SK-N-SH (cell line): ENCODE results near the gene DNAJC4. TPM values are rescaled to one million over a fixed set of nuclear protein-coding genes. Genes with fewer than 3 reads are reported as not detected.

Source experiments
- CTCF ChIA-PET: fragments of 300-600, 350-600 bp; formaldehyde crosslinking; extraction: SDS; loops from one replicate; lab custom pipeline; 2021; lab: Yijun Ruan, JAX
- POLR2A ChIA-PET: fragments of 350-600 bp; sonication (Branson Sonifier 250); formaldehyde crosslinking; extraction: SDS; loops from one replicate; lab custom pipeline; 2020; ENCODE audit warnings: antibody characterized with exemption, inconsistent platforms; lab: Yijun Ruan, JAX
- DNase-seq: peaks from one replicate; pipeline ENCODE4 v3.0.0; 2012
- H2AFZ ChIP-seq: fragments of 200-600 bp; sonication (generic); 2 replicates; pipeline ENCODE4 v1.8.1; 2016; ENCODE audit warnings: antibody characterized with exemption, mild to moderate bottlenecking, low read depth
- H3F3A ChIP-seq: fragments of 200-600 bp; sonication (generic); replicated peaks from 2 replicates; pipeline ENCODE3; 2016; ENCODE audit warnings: antibody characterized with exemption, mild to moderate bottlenecking; ENCODE audit not compliant: insufficient read depth
- H3K27ac ChIP-seq, 2 experiments: fragments of 200-500 bp in 1 of 2; fragments of 200-600 bp in 1 of 2; sonication (Bioruptor generic) in 1 of 2; sonication (generic), shearing (Covaris generic) in 1 of 2; 2 replicates each; pipeline versions ENCODE4 v1.5.1 to v1.6.1; 2014 to 2016; ENCODE audit warnings: low read depth in 2 of 2, inconsistent platforms in 1 of 2, low read length in 1 of 2, mild to moderate bottlenecking in 1 of 2, mixed read lengths in 1 of 2
- H3K27me3 ChIP-seq: fragments of 200-600 bp; sonication (generic), shearing (Covaris generic); 2 replicates; pipeline ENCODE4 v1.6.1; 2016; ENCODE audit warnings: mixed run types; ENCODE audit not compliant: insufficient read depth
- H3K36me3 ChIP-seq, 2 experiments: fragments of 200-500 bp in 1 of 2; fragments of 200-600 bp in 1 of 2; sonication (Bioruptor generic) in 1 of 2; sonication (generic) in 1 of 2; replicated peaks in 1 of 2; 2 replicates each; pipeline versions ENCODE3 to v1.5.1; 2014 to 2016; ENCODE audit warnings: low read length in 1 of 2, mild to moderate bottlenecking in 1 of 2; ENCODE audit not compliant: insufficient read depth in 2 of 2, control insufficient read depth in 1 of 2
- H3K4me1 ChIP-seq, 2 experiments: fragments of 200-500 bp in 1 of 2; fragments of 200-600 bp in 1 of 2; sonication (Bioruptor generic) in 1 of 2; sonication (generic), shearing (Covaris generic) in 1 of 2; 2 replicates each; pipeline versions ENCODE4 v1.5.1 to v1.6.1; 2014 to 2016; ENCODE audit warnings: low read depth in 1 of 2, low read length in 1 of 2, mixed run types in 1 of 2; ENCODE audit not compliant: insufficient read depth in 2 of 2, control insufficient read depth in 1 of 2
- H3K4me2 ChIP-seq: fragments of 200-600 bp; sonication (generic), shearing (Covaris generic); 2 replicates; pipeline ENCODE4 v1.6.1; 2017; ENCODE audit warnings: mixed run types
- H3K4me3 ChIP-seq, 2 experiments: fragments of 200-500 bp in 1 of 2; fragments of 200-600 bp in 1 of 2; sonication (Bioruptor generic) in 1 of 2; sonication (generic), shearing (Covaris generic) in 1 of 2; 2 replicates each; pipeline versions ENCODE4 v1.5.1 to v1.8.1; 2014 to 2016; ENCODE audit warnings: low read depth in 2 of 2, inconsistent platforms in 1 of 2, low read length in 1 of 2, mild to moderate bottlenecking in 1 of 2, mixed read lengths in 1 of 2, moderate library complexity in 1 of 2
- H3K79me2 ChIP-seq: fragments of 200-600 bp; sonication (generic); 2 replicates; pipeline ENCODE4 v1.8.1; 2017; ENCODE audit warnings: mild to moderate bottlenecking; ENCODE audit not compliant: insufficient read depth
- H3K9ac ChIP-seq: fragments of 200-600 bp; sonication (generic); 2 replicates; pipeline ENCODE4 v1.6.1; 2017; ENCODE audit warnings: mixed run types
- H3K9me2 ChIP-seq: fragments of 200-600 bp; sonication (generic); 2 replicates; pipeline ENCODE4 v1.6.1; 2017; ENCODE audit warnings: mixed run types
- H3K9me3 ChIP-seq: fragments of 200-600 bp; sonication (generic); 2 replicates; pipeline ENCODE4 v1.6.1; 2017; ENCODE audit warnings: mixed run types, mild to moderate bottlenecking, moderate library complexity
- H4K20me1 ChIP-seq: fragments of 200-600 bp; sonication (generic); 2 replicates; pipeline ENCODE4 v1.6.1; 2017; ENCODE audit warnings: mild to moderate bottlenecking, mixed run types; ENCODE audit not compliant: insufficient read depth
- CHD2 ChIP-seq: fragments of 150-350 bp; IDR thresholded peaks from 2 replicates; pipeline ENCODE4 v1.6.1; 2018; ENCODE audit warnings: low read length; ENCODE audit not compliant: partially characterized antibody
- EP300 ChIP-seq, 2 experiments: IDR thresholded peaks; 2 replicates each; pipeline versions ENCODE4 v1.4.0 to v1.6.1; 2012; ENCODE audit warnings: borderline replicate concordance in 1 of 2, low read depth in 1 of 2, low read length in 1 of 2
- EZH2phosphoT487 ChIP-seq: fragments of 200-600 bp; sonication (generic); IDR thresholded peaks from 2 replicates; pipeline ENCODE4 v1.6.1; 2017; ENCODE audit warnings: low read depth, mixed run types, mild to moderate bottlenecking, antibody characterized with exemption, moderate library complexity, borderline replicate concordance
- FOSL2 ChIP-seq: IDR thresholded peaks from 2 replicates; pipeline ENCODE4 v1.4.0; 2012; ENCODE audit warnings: low read depth, mild to moderate bottlenecking, moderate library complexity, borderline replicate concordance
- FOXJ3 ChIP-seq: sonication (generic); formaldehyde crosslinking; IDR thresholded peaks from 2 replicates; pipeline ENCODE4 v1.5.1; 2020; ENCODE audit warnings: mild to moderate bottlenecking, missing genetic modification reagents
- GABPA ChIP-seq: IDR thresholded peaks from 2 replicates; pipeline ENCODE4 v1.4.0; 2012; ENCODE audit warnings: low read depth, mild to moderate bottlenecking
- GATA2 ChIP-seq: sonication (generic); formaldehyde crosslinking; IDR thresholded peaks from 2 replicates; pipeline ENCODE4 v1.5.0; 2020; ENCODE audit warnings: mild to moderate bottlenecking, missing genetic modification reagents
- MEF2A ChIP-seq: IDR thresholded peaks from 2 replicates; pipeline ENCODE4 v1.4.0; 2012; ENCODE audit warnings: low read depth, borderline replicate concordance
- MXI1 ChIP-seq: IDR thresholded peaks from 2 replicates; pipeline ENCODE4 v1.6.1; 2012; ENCODE audit warnings: mild to moderate bottlenecking, low read depth, low read length, improper control_type of control experiment
- NFIC ChIP-seq: IDR thresholded peaks from 2 replicates; pipeline ENCODE4 v1.4.0; 2012; ENCODE audit warnings: borderline replicate concordance
- NRF1 ChIP-seq: IDR thresholded peaks from 2 replicates; pipeline ENCODE4 v1.6.1; 2012; ENCODE audit warnings: low read depth, mild to moderate bottlenecking, low read length
- RAD21 ChIP-seq: IDR thresholded peaks from 2 replicates; pipeline ENCODE4 v1.6.1; 2012; ENCODE audit warnings: mild to moderate bottlenecking, low read length
- REST ChIP-seq: IDR thresholded peaks from 2 replicates; pipeline ENCODE4 v1.6.1; 2012; ENCODE audit warnings: mild to moderate bottlenecking, low read depth, low read length, moderate library complexity
- RFX5 ChIP-seq: IDR thresholded peaks from 2 replicates; pipeline ENCODE4 v1.6.1; 2012; ENCODE audit warnings: mild to moderate bottlenecking, improper control_type of control experiment, low read length
- SIN3A ChIP-seq: IDR thresholded peaks from 2 replicates; pipeline ENCODE4 v1.6.1; 2012; ENCODE audit warnings: low read depth, mild to moderate bottlenecking, low read length, moderate library complexity, borderline replicate concordance
- SMC3 ChIP-seq: IDR thresholded peaks from 2 replicates; pipeline ENCODE4 v1.6.1; 2012; ENCODE audit warnings: low read depth, low read length, improper control_type of control experiment
- TAF1 ChIP-seq: IDR thresholded peaks from 2 replicates; pipeline ENCODE4 v1.6.1; 2012; ENCODE audit warnings: low read depth, mild to moderate bottlenecking, low read length, moderate library complexity, borderline replicate concordance
- TEAD4 ChIP-seq: IDR thresholded peaks from 2 replicates; pipeline ENCODE4 v1.4.0; 2012; ENCODE audit warnings: mild to moderate bottlenecking, borderline replicate concordance; ENCODE audit not compliant: insufficient read depth
- WGBS: methylation state at CpG from one replicate; pipeline ENCODE4 v1.1.6; 2017; ENCODE audit warnings: low lambda C conversion rate; 5-methylcytosine and 5-hydroxymethylcytosine counted together
- polyA plus RNA-seq, 3 experiments: library from polyadenylated mRNA; depleted of rRNA; stranded (reverse); fragments of >200 nt; gene quantifications; 2 replicates each; pipeline ENCODE4 v1.2.3, GENCODE V29; 2012

DNAJC4 gene
- polyA plus RNA-seq, 1 of the 3 experiments (the other 2 are of a cell fraction) = 52.1 TPM

GRCh38 chr11:64267207-64267945, 37.0 kb downstream of the DNAJC4 start:
- no peaks in the 10 kb centered on the region for H3K9me3 ChIP-seq
- peak overlapping the region; percentile 88 to 97; a peak in 3 of 4 replicates for H3K27ac ChIP-seq
- H3K4me1 ChIP-seq = peaks cover 12 to 60% of the 10 kb centered on the region in 2 experiments; a peak in 3 of 4 replicates
- no peaks in the 10 kb centered on the region for H3K27me3 ChIP-seq
- H3K9ac ChIP-seq = no peak overlapping the region
- no peak overlapping the region for H3K4me2 ChIP-seq
- no peak overlapping the region for H3K4me3 ChIP-seq
- H3K79me2 ChIP-seq = peaks cover 10% of the 10 kb centered on the region
- H3K36me3 ChIP-seq = peaks cover 15 to 25% of the 10 kb centered on the region in 2 experiments
- POLR2A ChIA-PET = interaction anchor here (0.7 to 6.5 kb wide), 4 partner anchors 21 to 1235 kb away, joined by 3 to 112 read pairs (median 4); partner anchors contain the start of genes FKBP2, NUDT22, PLCB3 and PPP1R14B
- no peak overlapping the region for H2AFZ ChIP-seq
- TF ChIP-seq CHD2 (no peak), MEF2A (no peak), SIN3A (no peak), MXI1 (no peak), TAF1 (no peak), SMC3 (no peak), EZH2phosphoT487 (no peak), RFX5 (no peak)
- 90% methylated on average over 21 of the region's 27 CpGs for WGBS
- H3F3A ChIP-seq = peaks cover 34% of the 10 kb centered on the region
- no peaks in the 10 kb centered on the region for H4K20me1 ChIP-seq
- no peak for DNase-seq
- H3K9me2 ChIP-seq = no peaks in the 10 kb centered on the region
- CTCF ChIA-PET = interaction anchor here (0.8 to 6.9 kb wide), 5 partner anchors 13 to 92 kb away, joined by 3 to 89 read pairs (median 4); partner anchors contain the start of genes ESRRA, PLCB3 and RPS6KA4

GRCh38 chr11:64268025-64268892, 37.9 kb downstream of the DNAJC4 start:
- H3K9me2 ChIP-seq = no peaks in the 10 kb centered on the region
- POLR2A ChIA-PET = interaction anchor here (0.9 to 6.5 kb wide), 8 partner anchors 11 to 64 kb away, joined by 3 to 112 read pairs (median 3); partner anchors contain the start of genes BAD, ESRRA, FKBP2 and NUDT22
- TF ChIP-seq NFIC (peak; percentile 55), GABPA (no peak), NRF1 (no peak), FOSL2 (no peak), TEAD4 (no peak), TAF1 (0 out of 2 replicates have a peak, but pooled peaks have one; percentile 2), GATA2 (CRISPR knock-in tag) (peak; percentile 90), MEF2A (no peak), CHD2 (peak; percentile 6), RFX5 (no peak), EP300 (IDR thresholded peaks at IDR 0.05; ENCODE audit: borderline replicate concordance in 1 of 2, low read depth in 1 of 2, low read length in 1 of 2) (peak in 1 of 2 experiments; percentile 52; a peak in 1 of 4 replicates), FOXJ3 (peak; percentile 81; the same call in 1 of the 2 replicates), RAD21 (peak; percentile 17; the same call in 1 of the 2 replicates), REST (no peak)
- TF ChIP-seq, all 33 proteins: peak for 7
- Histone ChIP-seq H3K27ac (peak overlapping the region; percentile 88 to 97), H4K20me1 (no peaks in the 10 kb centered on the region), H3K27me3 (no peaks in the 10 kb centered on the region), H3K9me3 (no peaks in the 10 kb centered on the region), H3F3A (peaks cover 40% of the 10 kb centered on the region), H3K9ac (peak overlapping the region; percentile 63), H3K79me2 (peaks cover 19% of the 10 kb centered on the region), H3K4me1 (peaks cover 12 to 55% of the 10 kb centered on the region in 2 experiments; a peak in 3 of 4 replicates), H3K4me3 (peak overlapping the region in 1 of 2 experiments; percentile 60; a peak in 2 of 4 replicates), H2AFZ (no peak overlapping the region), H3K4me2 (peak overlapping the region; percentile 89), H3K36me3 (peaks cover 15 to 20% of the 10 kb centered on the region in 2 experiments)
- CTCF ChIA-PET = interaction anchor here (0.6 to 6.9 kb wide), 11 partner anchors 10 to 376 kb away, joined by 3 to 89 read pairs (median 4); partner anchors contain the start of genes ESRRA, KCNK4, PLCB3 and PRDX5
- 74% methylated on average over 16 of the region's 23 CpGs for whole genome bisulfite sequencing
- DNase-seq = peak; percentile 77
